Hematopoietic multipotent progenitor cell treated with erythropoietin and hydrocortisone succinate and interleukin-3 and kit ligand, for 15 days (in vitro differentiated cells): Measurements from ENCODE around the gene TACR1.
A peak's percentile ranks its signal among the peaks of the same experiment; 100 is the strongest.
"Not testable (repeated sequence)": the region's sequence is repeated elsewhere in the genome, so short reads cannot be mapped to it uniquely, and the experiment has no call there.

Experiments used
- DNase-seq: peaks from one replicate; pipeline ENCODE4 v3.0.0-alpha.2; 2015; ENCODE audit warnings: low spot score

TACR1 gene

GRCh38 chr2:75199428-75200011 lies at the start of gene TACR1:
TACR1 (minus strand) TSS chr2:75199520; CDS start chr2:75198934, 586 bp downstream.
- peak; percentile 26 for DNase-seq

GRCh38 chr2:75248581-75248980 lies 49.3 kb upstream of the TACR1 start:
- not testable (repeated sequence) for DNase-seq

GRCh38 chr2:75246441-75247167 lies 47.3 kb upstream of the TACR1 start:
- DNase-seq: no peak

- DNase-seq: no peak
Observed at GRCh38 chr2:75243219-75243618, 43.9 kb upstream of the TACR1 start.

- DNase-seq: no peak
Observed at GRCh38 chr2:75241696-75242095, 42.4 kb upstream of the TACR1 start.

GRCh38 chr2:75238670-75239330 lies 39.5 kb upstream of the TACR1 start:
- no peak for DNase-seq

- DNase-seq: no peak
Observed at GRCh38 chr2:75237296-75237695, 38.0 kb upstream of the TACR1 start.

GRCh38 chr2:75233965-75234364 lies 34.6 kb upstream of the TACR1 start:
- no peak for DNase-seq

GRCh38 chr2:75226617-75227016 lies 27.3 kb upstream of the TACR1 start:
- DNase-seq: no peak

- no peak for DNase-seq
Observed at GRCh38 chr2:75226099-75226498, 26.8 kb upstream of the TACR1 start.

- DNase-seq: no peak
Observed at GRCh38 chr2:75224636-75225094, 25.3 kb upstream of the TACR1 start.

GRCh38 chr2:75222527-75222926 lies 23.2 kb upstream of the TACR1 start:
- no peak for DNase-seq

- DNase-seq: no peak
Observed at GRCh38 chr2:75221862-75222261, 22.5 kb upstream of the TACR1 start.

GRCh38 chr2:75219213-75219612 lies 19.9 kb upstream of the TACR1 start:
- DNase-seq: not testable (repeated sequence)

- DNase-seq: no peak
Observed at GRCh38 chr2:75211266-75211770, 12.0 kb upstream of the TACR1 start.

GRCh38 chr2:75210409-75210808 lies 11.1 kb upstream of the TACR1 start:
- no peak for DNase-seq

GRCh38 chr2:75208738-75209137 lies 9.4 kb upstream of the TACR1 start:
- no peak for DNase-seq

- no peak for DNase-seq
Observed at GRCh38 chr2:75204833-75205232, 5.5 kb upstream of the TACR1 start.

- DNase-seq: no peak
Observed at GRCh38 chr2:75202359-75202758, 3.0 kb upstream of the TACR1 start.

GRCh38 chr2:75200140-75201096 lies 1.1 kb upstream of the TACR1 start:
- no peak for DNase-seq

- no peak for DNase-seq
Observed at GRCh38 chr2:75195076-75195691, 4.1 kb downstream of the TACR1 start.
